BJ (cell line): ENCODE results near the gene BICD2. TPM values are rescaled to one million over a fixed set of nuclear protein-coding genes. Genes with fewer than 3 reads are reported as not detected.

Experiments used
- CTCF ChIA-PET: fragments of 350-600 bp; formaldehyde crosslinking; extraction: SDS; loops from one replicate; lab custom pipeline; 2021; ENCODE audit warnings: antibody characterized with exemption, inconsistent platforms; lab: Yijun Ruan, JAX
- POLR2A ChIA-PET: fragments of 300-600 bp; sonication (Branson Sonifier 250); formaldehyde crosslinking; extraction: SDS; loops from one replicate; lab custom pipeline; 2021; ENCODE audit warnings: antibody characterized with exemption; lab: Charles Lee
- DNase-seq: peaks from one replicate; pipeline ENCODE4 v3.0.0-alpha.2; 2011; ENCODE audit warnings: low read depth
- H3K27me3 ChIP-seq: 2 replicates; pipeline ENCODE4 v1.6.0; 2011; ENCODE audit warnings: low read length; ENCODE audit not compliant: control insufficient read depth, insufficient read depth
- H3K36me3 ChIP-seq: 2 replicates; pipeline ENCODE4 v1.5.1; 2011; ENCODE audit warnings: low read length; ENCODE audit not compliant: control insufficient read depth, insufficient read depth
- H3K4me3 ChIP-seq: 2 replicates; pipeline ENCODE4 v1.5.1; 2011; ENCODE audit warnings: low read depth, mild to moderate bottlenecking, control low read depth, low read length
- CTCF ChIP-seq: IDR thresholded peaks from 2 replicates; pipeline ENCODE4 v1.5.1; 2011; ENCODE audit warnings: low read depth, mild to moderate bottlenecking, control low read depth, inconsistent platforms, low read length, moderate library complexity; ENCODE audit not compliant: insufficient read depth
- polyA plus RNA-seq: library from polyadenylated mRNA; depleted of rRNA; stranded (reverse); fragments of >200 nt; gene quantifications from 2 replicates; pipeline ENCODE4 v1.2.3, GENCODE V29; 2011

BICD2 gene
- polyA plus RNA-seq, 1 experiment, result 11.6 TPM

GRCh38 chr9:92754091-92754745, 10.4 kb downstream of the BICD2 start:
- POLR2A ChIA-PET, result no interaction called here
- Histone ChIP-seq H3K4me3 (no peak overlapping the region), H3K36me3 (no peaks in the 10 kb centered on the region; the same call in 1 of the 2 replicates), H3K27me3 (no peaks in the 10 kb centered on the region)
- no peak for DNase-seq
- CTCF ChIA-PET, result interaction anchor here (1.0 kb wide), 1 partner anchor 10 kb away, joined by 3 read pairs; no protein-coding TSS in a partner anchor
- TF ChIP-seq CTCF, result no peak

GRCh38 chr9:92752812-92753404, 11.7 kb downstream of the BICD2 start:
- no peak overlapping the region for H3K4me3 ChIP-seq
- no peaks in the 10 kb centered on the region; the same call in 1 of the 2 replicates for H3K36me3 ChIP-seq
- no peak for DNase-seq
- no peak for TF ChIP-seq CTCF
- H3K27me3 ChIP-seq, result no peaks in the 10 kb centered on the region
- CTCF ChIA-PET, result no interaction called here
- POLR2A ChIA-PET, result no interaction called here

DNA sequence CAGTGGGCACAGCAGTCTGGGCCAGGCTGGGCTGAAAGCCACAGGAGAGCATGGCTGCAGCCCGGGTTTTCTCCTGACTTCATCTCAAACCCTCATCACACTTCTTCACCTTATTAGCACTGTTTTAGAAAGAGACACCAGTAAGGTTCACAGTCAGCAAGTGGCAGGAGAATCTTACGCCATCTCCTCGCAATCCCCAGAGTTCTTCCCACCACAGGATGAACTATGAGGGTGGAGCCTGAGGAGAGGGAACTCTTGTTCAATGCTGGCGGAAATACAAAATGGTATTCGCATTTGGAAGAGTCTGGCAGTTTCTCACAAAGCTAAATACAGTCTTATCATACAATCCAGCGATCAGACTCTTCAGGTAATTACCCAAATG, 14.7 kb downstream of the BICD2 start:
- no peak for DNase-seq
- no peak for TF ChIP-seq CTCF
- H3K36me3 ChIP-seq, result no peaks in the 10 kb centered on the region; the same call in 1 of the 2 replicates
- POLR2A ChIA-PET, result no interaction called here
- H3K4me3 ChIP-seq, result no peak overlapping the region
- CTCF ChIA-PET, result interaction anchor here (1.4 kb wide), 1 partner anchor 33 kb away, joined by 4 read pairs; no protein-coding TSS in a partner anchor
- H3K27me3 ChIP-seq, result no peaks in the 10 kb centered on the region

DNA sequence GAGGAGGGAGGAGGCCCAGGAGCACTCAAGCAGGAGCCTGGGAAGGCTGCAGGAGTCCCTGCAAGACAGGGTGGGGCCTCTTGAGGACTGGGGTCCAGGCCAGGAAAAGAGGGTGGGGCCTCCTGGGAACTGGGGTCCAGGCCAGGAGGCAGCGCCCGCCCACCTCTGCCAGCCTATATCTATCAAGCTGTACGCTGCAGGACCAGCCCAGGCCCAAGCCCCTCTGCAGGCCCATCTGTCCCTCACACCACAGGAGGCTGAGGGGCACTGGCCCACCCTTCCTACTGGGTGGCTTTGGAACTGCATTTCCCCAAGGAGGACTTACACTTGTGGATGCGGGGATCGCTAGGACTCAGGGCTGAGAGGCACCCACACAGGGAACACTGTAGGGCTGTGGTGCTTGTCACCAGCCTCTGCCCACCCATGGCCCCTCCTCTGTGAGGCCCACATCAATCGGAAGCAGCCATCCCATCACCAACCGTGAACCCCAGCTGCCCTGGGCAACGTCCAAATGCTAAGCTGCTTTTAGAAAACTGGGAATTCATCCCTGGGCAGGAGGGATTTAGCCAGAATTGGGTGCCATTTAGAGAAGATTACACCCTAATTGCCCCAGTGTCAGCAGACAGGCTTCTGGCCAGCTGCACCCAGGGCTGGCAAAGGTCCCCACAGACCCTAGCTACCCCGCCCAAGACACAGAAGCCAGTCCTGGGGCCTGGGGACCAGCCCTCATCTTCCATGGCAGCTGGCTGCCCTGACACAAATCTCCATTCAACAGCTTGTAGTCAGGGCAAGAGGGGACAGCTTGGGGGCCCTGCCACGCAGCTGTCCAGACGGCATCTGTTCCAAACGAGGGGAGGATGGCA, 15.3 kb downstream of the BICD2 start:
- ChIA-PET POLR2A (no interaction called here), CTCF (interaction anchor here (0.5 to 1.4 kb wide), 2 partner anchors 33 to 260 kb away, joined by 3 to 4 read pairs; no protein-coding TSS in a partner anchor)
- Histone ChIP-seq H3K27me3 (no peaks in the 10 kb centered on the region), H3K36me3 (no peaks in the 10 kb centered on the region; the same call in 1 of the 2 replicates), H3K4me3 (no peak overlapping the region)
- no peak for TF ChIP-seq CTCF
- DNase-seq, result no peak

DNA sequence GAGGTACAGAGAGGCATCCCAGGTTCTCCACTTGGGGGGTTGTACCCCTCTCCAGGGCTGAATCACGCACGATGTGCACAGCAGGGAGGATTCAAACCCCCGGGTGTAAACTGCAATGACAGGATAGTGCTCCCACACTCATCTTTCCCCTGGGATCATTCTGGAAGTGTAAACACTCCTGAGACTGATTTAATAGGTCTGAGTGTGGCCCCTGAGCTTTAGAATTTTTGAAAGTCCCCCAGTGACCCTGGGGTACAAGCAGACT, 16.5 kb downstream of the BICD2 start:
- no peaks in the 10 kb centered on the region for H3K27me3 ChIP-seq
- no peaks in the 10 kb centered on the region; the same call in 1 of the 2 replicates for H3K36me3 ChIP-seq
- CTCF ChIA-PET, result interaction anchor here (0.6 to 1.2 kb wide), 2 partner anchors 38 to 45 kb away, joined by 3 read pairs; no protein-coding TSS in a partner anchor
- POLR2A ChIA-PET, result no interaction called here
- H3K4me3 ChIP-seq, result no peak overlapping the region
- DNase-seq, result no peak
- TF ChIP-seq CTCF, result no peak
